SK-N-SH (cell line): Measurements from ENCODE around the gene AIPL1. TPM values are rescaled to one million over a fixed set of nuclear protein-coding genes. Genes with fewer than 3 reads are reported as not detected.

Experiments used
- CTCF ChIA-PET: fragments of 300-600, 350-600 bp; formaldehyde crosslinking; extraction: SDS; loops from one replicate; lab custom pipeline; 2021; lab: Yijun Ruan, JAX
- POLR2A ChIA-PET: fragments of 350-600 bp; sonication (Branson Sonifier 250); formaldehyde crosslinking; extraction: SDS; loops from one replicate; lab custom pipeline; 2020; ENCODE audit warnings: antibody characterized with exemption, inconsistent platforms; lab: Yijun Ruan, JAX
- DNase-seq: peaks from one replicate; pipeline ENCODE4 v3.0.0; 2012
- H2AFZ ChIP-seq: fragments of 200-600 bp; sonication (generic); 2 replicates; pipeline ENCODE4 v1.8.1; 2016; ENCODE audit warnings: antibody characterized with exemption, mild to moderate bottlenecking, low read depth
- H3F3A ChIP-seq: fragments of 200-600 bp; sonication (generic); replicated peaks from 2 replicates; pipeline ENCODE3; 2016; ENCODE audit warnings: antibody characterized with exemption, mild to moderate bottlenecking; ENCODE audit not compliant: insufficient read depth
- H3K27ac ChIP-seq, 2 experiments: fragments of 200-500 bp in 1 of 2; fragments of 200-600 bp in 1 of 2; sonication (Bioruptor generic) in 1 of 2; sonication (generic), shearing (Covaris generic) in 1 of 2; 2 replicates each; pipeline versions ENCODE4 v1.5.1 to v1.6.1; 2014 to 2016; ENCODE audit warnings: low read depth in 2 of 2, inconsistent platforms in 1 of 2, low read length in 1 of 2, mild to moderate bottlenecking in 1 of 2, mixed read lengths in 1 of 2
- H3K27me3 ChIP-seq: fragments of 200-600 bp; sonication (generic), shearing (Covaris generic); 2 replicates; pipeline ENCODE4 v1.6.1; 2016; ENCODE audit warnings: mixed run types; ENCODE audit not compliant: insufficient read depth
- H3K36me3 ChIP-seq, 2 experiments: fragments of 200-500 bp in 1 of 2; fragments of 200-600 bp in 1 of 2; sonication (Bioruptor generic) in 1 of 2; sonication (generic) in 1 of 2; replicated peaks in 1 of 2; 2 replicates each; pipeline versions ENCODE3 to v1.5.1; 2014 to 2016; ENCODE audit warnings: low read length in 1 of 2, mild to moderate bottlenecking in 1 of 2; ENCODE audit not compliant: insufficient read depth in 2 of 2, control insufficient read depth in 1 of 2
- H3K4me1 ChIP-seq, 2 experiments: fragments of 200-500 bp in 1 of 2; fragments of 200-600 bp in 1 of 2; sonication (Bioruptor generic) in 1 of 2; sonication (generic), shearing (Covaris generic) in 1 of 2; 2 replicates each; pipeline versions ENCODE4 v1.5.1 to v1.6.1; 2014 to 2016; ENCODE audit warnings: low read depth in 1 of 2, low read length in 1 of 2, mixed run types in 1 of 2; ENCODE audit not compliant: insufficient read depth in 2 of 2, control insufficient read depth in 1 of 2
- H3K4me2 ChIP-seq: fragments of 200-600 bp; sonication (generic), shearing (Covaris generic); 2 replicates; pipeline ENCODE4 v1.6.1; 2017; ENCODE audit warnings: mixed run types
- H3K4me3 ChIP-seq, 2 experiments: fragments of 200-500 bp in 1 of 2; fragments of 200-600 bp in 1 of 2; sonication (Bioruptor generic) in 1 of 2; sonication (generic), shearing (Covaris generic) in 1 of 2; 2 replicates each; pipeline versions ENCODE4 v1.5.1 to v1.8.1; 2014 to 2016; ENCODE audit warnings: low read depth in 2 of 2, inconsistent platforms in 1 of 2, low read length in 1 of 2, mild to moderate bottlenecking in 1 of 2, mixed read lengths in 1 of 2, moderate library complexity in 1 of 2
- H3K79me2 ChIP-seq: fragments of 200-600 bp; sonication (generic); 2 replicates; pipeline ENCODE4 v1.8.1; 2017; ENCODE audit warnings: mild to moderate bottlenecking; ENCODE audit not compliant: insufficient read depth
- H3K9ac ChIP-seq: fragments of 200-600 bp; sonication (generic); 2 replicates; pipeline ENCODE4 v1.6.1; 2017; ENCODE audit warnings: mixed run types
- H3K9me2 ChIP-seq: fragments of 200-600 bp; sonication (generic); 2 replicates; pipeline ENCODE4 v1.6.1; 2017; ENCODE audit warnings: mixed run types
- H3K9me3 ChIP-seq: fragments of 200-600 bp; sonication (generic); 2 replicates; pipeline ENCODE4 v1.6.1; 2017; ENCODE audit warnings: mixed run types, mild to moderate bottlenecking, moderate library complexity
- H4K20me1 ChIP-seq: fragments of 200-600 bp; sonication (generic); 2 replicates; pipeline ENCODE4 v1.6.1; 2017; ENCODE audit warnings: mild to moderate bottlenecking, mixed run types; ENCODE audit not compliant: insufficient read depth
- ELF1 ChIP-seq: IDR thresholded peaks from 2 replicates; pipeline ENCODE4 v1.4.0; 2012
- EP300 ChIP-seq, 2 experiments: IDR thresholded peaks; 2 replicates each; pipeline versions ENCODE4 v1.4.0 to v1.6.1; 2012; ENCODE audit warnings: borderline replicate concordance in 1 of 2, low read depth in 1 of 2, low read length in 1 of 2
- EZH2phosphoT487 ChIP-seq: fragments of 200-600 bp; sonication (generic); IDR thresholded peaks from 2 replicates; pipeline ENCODE4 v1.6.1; 2017; ENCODE audit warnings: low read depth, mixed run types, mild to moderate bottlenecking, antibody characterized with exemption, moderate library complexity, borderline replicate concordance
- FOSL2 ChIP-seq: IDR thresholded peaks from 2 replicates; pipeline ENCODE4 v1.4.0; 2012; ENCODE audit warnings: low read depth, mild to moderate bottlenecking, moderate library complexity, borderline replicate concordance
- GATA2 ChIP-seq: sonication (generic); formaldehyde crosslinking; IDR thresholded peaks from 2 replicates; pipeline ENCODE4 v1.5.0; 2020; ENCODE audit warnings: mild to moderate bottlenecking, missing genetic modification reagents
- JUND ChIP-seq: IDR thresholded peaks from 2 replicates; pipeline ENCODE4 v1.4.0; 2012
- MEF2A ChIP-seq: IDR thresholded peaks from 2 replicates; pipeline ENCODE4 v1.4.0; 2012; ENCODE audit warnings: low read depth, borderline replicate concordance
- MXI1 ChIP-seq: IDR thresholded peaks from 2 replicates; pipeline ENCODE4 v1.6.1; 2012; ENCODE audit warnings: mild to moderate bottlenecking, low read depth, low read length, improper control_type of control experiment
- POLR2AphosphoS5 ChIP-seq: IDR thresholded peaks from 2 replicates; pipeline ENCODE4 v1.6.1; 2012; ENCODE audit warnings: low read depth, low read length
- RAD21 ChIP-seq: IDR thresholded peaks from 2 replicates; pipeline ENCODE4 v1.6.1; 2012; ENCODE audit warnings: mild to moderate bottlenecking, low read length
- RCOR1 ChIP-seq: fragments of 150-350 bp; IDR thresholded peaks from 2 replicates; pipeline ENCODE4 v1.6.1; 2017; ENCODE audit warnings: antibody characterized with exemption, low read length
- RFX5 ChIP-seq: IDR thresholded peaks from 2 replicates; pipeline ENCODE4 v1.6.1; 2012; ENCODE audit warnings: mild to moderate bottlenecking, improper control_type of control experiment, low read length
- RXRA ChIP-seq: IDR thresholded peaks from 2 replicates; pipeline ENCODE4 v1.4.0; 2012; ENCODE audit warnings: low read depth, mild to moderate bottlenecking, borderline replicate concordance
- SIN3A ChIP-seq: IDR thresholded peaks from 2 replicates; pipeline ENCODE4 v1.6.1; 2012; ENCODE audit warnings: low read depth, mild to moderate bottlenecking, low read length, moderate library complexity, borderline replicate concordance
- SMC3 ChIP-seq: IDR thresholded peaks from 2 replicates; pipeline ENCODE4 v1.6.1; 2012; ENCODE audit warnings: low read depth, low read length, improper control_type of control experiment
- YY1 ChIP-seq: IDR thresholded peaks from 2 replicates; pipeline ENCODE4 v1.4.0; 2012; ENCODE audit warnings: low read depth, mild to moderate bottlenecking
- WGBS: methylation state at CpG from one replicate; pipeline ENCODE4 v1.1.6; 2017; ENCODE audit warnings: low lambda C conversion rate; 5-methylcytosine and 5-hydroxymethylcytosine counted together
- polyA plus RNA-seq, 3 experiments: library from polyadenylated mRNA; depleted of rRNA; stranded (reverse); fragments of >200 nt; gene quantifications; 2 replicates each; pipeline ENCODE4 v1.2.3, GENCODE V29; 2012
- TF ChIP-seq, protein P1 (sequence below): fragments of 200-600 bp; sonication (generic); IDR thresholded peaks from 2 replicates; pipeline ENCODE4 v1.6.1; 2017; ENCODE audit warnings: antibody characterized with exemption, mild to moderate bottlenecking, moderate library complexity
- TF ChIP-seq, protein P2 (sequence below): IDR thresholded peaks from 2 replicates; pipeline ENCODE4; 2012
- TF ChIP-seq, protein P3 (sequence below): IDR thresholded peaks from 2 replicates; pipeline ENCODE4 v1.4.0; 2012; ENCODE audit warnings: low read depth, borderline replicate concordance

AIPL1 gene
- polyA plus RNA-seq, 1 of the 3 experiments (the other 2 are of a cell fraction): not detected

DNA sequence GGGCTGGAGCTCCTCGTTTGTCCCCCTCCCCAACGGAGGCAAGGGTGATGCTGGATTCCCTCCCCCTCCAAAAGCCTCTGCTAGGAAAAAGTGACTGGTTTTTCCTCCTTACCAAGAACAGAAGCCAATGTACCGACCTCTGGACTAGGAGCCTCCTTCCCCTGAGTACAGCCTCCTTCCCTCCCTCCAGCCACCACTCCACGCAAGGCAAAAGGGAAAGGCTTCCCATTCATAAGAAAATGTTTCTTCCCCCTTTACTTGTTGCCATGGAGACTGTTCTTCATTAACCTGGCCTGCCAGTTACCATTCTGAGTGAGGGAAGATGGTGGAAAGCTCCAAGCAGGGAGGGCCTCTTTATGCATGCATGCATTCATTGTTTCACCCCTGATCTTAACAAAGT, 5.0 kb upstream of the AIPL1 start (continued):
- TF ChIP-seq, protein P1, sequence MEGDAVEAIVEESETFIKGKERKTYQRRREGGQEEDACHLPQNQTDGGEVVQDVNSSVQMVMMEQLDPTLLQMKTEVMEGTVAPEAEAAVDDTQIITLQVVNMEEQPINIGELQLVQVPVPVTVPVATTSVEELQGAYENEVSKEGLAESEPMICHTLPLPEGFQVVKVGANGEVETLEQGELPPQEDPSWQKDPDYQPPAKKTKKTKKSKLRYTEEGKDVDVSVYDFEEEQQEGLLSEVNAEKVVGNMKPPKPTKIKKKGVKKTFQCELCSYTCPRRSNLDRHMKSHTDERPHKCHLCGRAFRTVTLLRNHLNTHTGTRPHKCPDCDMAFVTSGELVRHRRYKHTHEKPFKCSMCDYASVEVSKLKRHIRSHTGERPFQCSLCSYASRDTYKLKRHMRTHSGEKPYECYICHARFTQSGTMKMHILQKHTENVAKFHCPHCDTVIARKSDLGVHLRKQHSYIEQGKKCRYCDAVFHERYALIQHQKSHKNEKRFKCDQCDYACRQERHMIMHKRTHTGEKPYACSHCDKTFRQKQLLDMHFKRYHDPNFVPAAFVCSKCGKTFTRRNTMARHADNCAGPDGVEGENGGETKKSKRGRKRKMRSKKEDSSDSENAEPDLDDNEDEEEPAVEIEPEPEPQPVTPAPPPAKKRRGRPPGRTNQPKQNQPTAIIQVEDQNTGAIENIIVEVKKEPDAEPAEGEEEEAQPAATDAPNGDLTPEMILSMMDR: no peak
- TF ChIP-seq SMC3 (no peak), FOSL2 (no peak), MEF2A (no peak), MXI1 (no peak), JUND (no peak)

DNA sequence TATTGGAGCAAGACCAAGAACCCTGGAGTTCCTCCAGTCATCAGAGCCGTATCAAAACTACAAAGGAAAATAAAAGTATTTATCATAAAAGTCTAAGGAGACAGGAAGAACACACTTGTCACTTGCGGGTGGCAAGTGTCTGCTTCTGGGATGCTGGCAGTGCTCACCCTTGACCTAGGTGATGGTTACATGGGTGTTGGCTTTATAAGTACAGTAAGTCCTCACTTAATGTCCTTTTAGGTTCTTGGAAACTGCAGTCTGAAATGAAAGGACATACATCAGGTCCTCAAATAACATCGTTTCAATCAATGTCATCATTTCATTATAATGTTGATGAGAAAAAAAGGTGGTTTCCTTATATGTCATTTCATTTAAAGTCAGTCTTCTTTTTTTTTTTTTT, 3.0 kb upstream of the AIPL1 start:
- TF ChIP-seq RXRA: no peak
- TF ChIP-seq, protein P2, sequence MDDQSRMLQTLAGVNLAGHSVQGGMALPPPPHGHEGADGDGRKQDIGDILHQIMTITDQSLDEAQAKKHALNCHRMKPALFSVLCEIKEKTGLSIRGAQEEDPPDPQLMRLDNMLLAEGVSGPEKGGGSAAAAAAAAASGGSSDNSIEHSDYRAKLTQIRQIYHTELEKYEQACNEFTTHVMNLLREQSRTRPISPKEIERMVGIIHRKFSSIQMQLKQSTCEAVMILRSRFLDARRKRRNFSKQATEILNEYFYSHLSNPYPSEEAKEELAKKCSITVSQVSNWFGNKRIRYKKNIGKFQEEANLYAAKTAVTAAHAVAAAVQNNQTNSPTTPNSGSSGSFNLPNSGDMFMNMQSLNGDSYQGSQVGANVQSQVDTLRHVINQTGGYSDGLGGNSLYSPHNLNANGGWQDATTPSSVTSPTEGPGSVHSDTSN: no peak
- TF ChIP-seq GATA2 (CRISPR knock-in tag): no peak
- POLR2A ChIA-PET: no interaction called here

DNA sequence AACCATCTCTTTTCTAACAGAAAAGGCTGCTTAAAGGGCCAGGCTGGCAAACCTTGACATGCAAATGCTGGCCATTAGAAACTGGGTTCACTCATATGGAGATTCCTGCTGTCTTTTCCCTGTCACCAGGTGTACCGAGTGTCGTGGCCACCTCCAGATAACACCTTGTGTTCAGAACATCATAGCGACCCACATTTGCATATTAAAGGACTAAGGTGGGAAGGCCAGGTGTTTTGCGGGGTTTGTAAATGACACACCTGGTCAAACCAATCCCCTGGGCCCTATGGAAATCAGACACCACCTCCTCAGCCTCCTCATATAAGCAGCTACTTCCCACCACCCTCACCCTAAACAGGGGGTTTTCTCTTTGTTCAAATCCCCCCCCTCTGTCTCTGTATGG, 2.5 kb upstream of the AIPL1 start:
- no peak overlapping the region for H3K4me2 ChIP-seq
- no peaks in the 10 kb centered on the region for H3K36me3 ChIP-seq
- H4K20me1 ChIP-seq: no peaks in the 10 kb centered on the region
- H3F3A ChIP-seq: no peaks in the 10 kb centered on the region
- no peaks in the 10 kb centered on the region for H3K4me1 ChIP-seq
- 30% methylated on average over 4 of the region's 4 CpGs for WGBS
- no peak overlapping the region for H3K4me3 ChIP-seq
- no peaks in the 10 kb centered on the region for H3K9me2 ChIP-seq
- no peak for DNase-seq
- no peak overlapping the region for H2AFZ ChIP-seq
- peaks cover 15% of the 10 kb centered on the region; the same call in 1 of the 2 replicates for H3K27me3 ChIP-seq
- H3K9ac ChIP-seq: no peak overlapping the region
- no peak overlapping the region for H3K27ac ChIP-seq
- H3K79me2 ChIP-seq: no peaks in the 10 kb centered on the region
- no peaks in the 10 kb centered on the region for H3K9me3 ChIP-seq
- ChIA-PET POLR2A (no interaction called here), CTCF (interaction anchor here (1.0 to 2.7 kb wide), 2 partner anchors 13 to 850 kb away, joined by 3 to 13 read pairs; no protein-coding TSS in a partner anchor)
- TF ChIP-seq FOSL2 (no peak), JUND (no peak), SIN3A (no peak), RAD21 (no peak), RCOR1 (no peak), YY1 (no peak), MXI1 (no peak), RFX5 (no peak), EP300 (IDR thresholded peaks at IDR 0.05; ENCODE audit: borderline replicate concordance in 1 of 2, low read depth in 1 of 2, low read length in 1 of 2) (no peak), POLR2AphosphoS5 (no peak), ELF1 (no peak), EZH2phosphoT487 (no peak)
- TF ChIP-seq, protein P3, sequence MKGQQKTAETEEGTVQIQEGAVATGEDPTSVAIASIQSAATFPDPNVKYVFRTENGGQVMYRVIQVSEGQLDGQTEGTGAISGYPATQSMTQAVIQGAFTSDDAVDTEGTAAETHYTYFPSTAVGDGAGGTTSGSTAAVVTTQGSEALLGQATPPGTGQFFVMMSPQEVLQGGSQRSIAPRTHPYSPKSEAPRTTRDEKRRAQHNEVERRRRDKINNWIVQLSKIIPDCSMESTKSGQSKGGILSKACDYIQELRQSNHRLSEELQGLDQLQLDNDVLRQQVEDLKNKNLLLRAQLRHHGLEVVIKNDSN: no peak
- TF ChIP-seq, protein P2: no peak
- TF ChIP-seq, protein P1: no peak

More for the DNA sequence above, 3.0 kb upstream of the AIPL1 start:
- 30% methylated on average over 3 of the region's 3 CpGs for WGBS
- no peaks in the 10 kb centered on the region for H3K9me2 ChIP-seq
- peaks cover 15% of the 10 kb centered on the region; the same call in 1 of the 2 replicates for H3K27me3 ChIP-seq
- no peaks in the 10 kb centered on the region for H3K79me2 ChIP-seq
- H3K27ac ChIP-seq: no peak overlapping the region
- H3K9me3 ChIP-seq: no peaks in the 10 kb centered on the region
- no peaks in the 10 kb centered on the region for H3F3A ChIP-seq
- no peaks in the 10 kb centered on the region for H4K20me1 ChIP-seq
- no peak overlapping the region for H3K9ac ChIP-seq
- CTCF ChIA-PET: interaction anchor here (1.0 kb wide), 1 partner anchor 851 kb away, joined by 3 read pairs; no protein-coding TSS in a partner anchor
- no peak overlapping the region for H2AFZ ChIP-seq
- DNase-seq: no peak
- H3K4me3 ChIP-seq: no peak overlapping the region
- no peaks in the 10 kb centered on the region for H3K4me1 ChIP-seq
- H3K36me3 ChIP-seq: no peaks in the 10 kb centered on the region
- H3K4me2 ChIP-seq: no peak overlapping the region
